Measurements from ENCODE around the gene SLN.

SLN gene

DNA sequence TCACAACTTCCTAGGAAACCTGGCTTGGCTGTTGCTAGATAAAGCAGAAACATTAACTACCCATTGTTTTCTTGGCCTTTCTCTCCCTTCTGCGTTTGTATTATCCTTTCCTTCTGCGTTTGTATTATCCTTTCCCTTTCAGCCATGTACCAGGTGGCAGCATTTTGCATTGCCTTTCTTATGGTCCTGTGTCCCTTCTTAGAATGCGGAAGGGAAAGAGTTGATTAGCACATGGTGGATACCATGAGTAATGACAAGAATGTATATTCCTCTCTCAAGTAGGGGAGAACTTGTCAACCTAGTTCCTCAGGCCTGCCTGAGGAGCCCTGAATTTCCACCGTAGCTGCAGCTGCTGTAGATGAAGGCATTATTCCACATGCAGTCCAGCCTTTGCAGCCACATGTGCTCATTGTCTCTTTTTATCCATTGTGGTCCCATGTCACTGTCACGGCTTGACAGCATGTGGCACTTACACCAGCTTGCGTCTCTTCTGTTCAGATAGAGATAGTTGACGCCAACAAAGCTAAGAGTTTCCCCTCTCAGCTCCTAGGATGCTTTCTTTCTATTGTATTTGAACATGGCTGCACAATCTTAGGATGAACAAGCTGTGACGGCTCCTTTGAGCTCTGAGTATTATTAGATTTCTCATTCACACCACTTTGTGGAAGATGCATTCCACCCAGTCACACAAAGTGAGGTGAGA lies 44.8 kb downstream of the SLN start:
- H4K20me1 ChIP-seq (ENCODE audit: insufficient read depth, low read length), result no peaks in the 10 kb centered on the region
- no peak overlapping the region for H3K27ac ChIP-seq (ENCODE audit: low read length)
- no peak overlapping the region for H3K4me2 ChIP-seq (ENCODE audit: insufficient read depth, low read length)
- no peak for ATAC-seq (ENCODE audit: insufficient read depth, low read depth)
- H3K4me1 ChIP-seq (ENCODE audit: insufficient read depth, low read length), result no peaks in the 10 kb centered on the region
- H3K79me2 ChIP-seq (ENCODE audit: insufficient read depth, low read length), result no peaks in the 10 kb centered on the region
- no peaks in the 10 kb centered on the region for H3K36me3 ChIP-seq (ENCODE audit: insufficient read depth, low read length)
- no peaks in the 10 kb centered on the region for H3K27me3 ChIP-seq (ENCODE audit: insufficient read depth, low read length, poor library complexity)
- TF ChIP-seq, protein P1, sequence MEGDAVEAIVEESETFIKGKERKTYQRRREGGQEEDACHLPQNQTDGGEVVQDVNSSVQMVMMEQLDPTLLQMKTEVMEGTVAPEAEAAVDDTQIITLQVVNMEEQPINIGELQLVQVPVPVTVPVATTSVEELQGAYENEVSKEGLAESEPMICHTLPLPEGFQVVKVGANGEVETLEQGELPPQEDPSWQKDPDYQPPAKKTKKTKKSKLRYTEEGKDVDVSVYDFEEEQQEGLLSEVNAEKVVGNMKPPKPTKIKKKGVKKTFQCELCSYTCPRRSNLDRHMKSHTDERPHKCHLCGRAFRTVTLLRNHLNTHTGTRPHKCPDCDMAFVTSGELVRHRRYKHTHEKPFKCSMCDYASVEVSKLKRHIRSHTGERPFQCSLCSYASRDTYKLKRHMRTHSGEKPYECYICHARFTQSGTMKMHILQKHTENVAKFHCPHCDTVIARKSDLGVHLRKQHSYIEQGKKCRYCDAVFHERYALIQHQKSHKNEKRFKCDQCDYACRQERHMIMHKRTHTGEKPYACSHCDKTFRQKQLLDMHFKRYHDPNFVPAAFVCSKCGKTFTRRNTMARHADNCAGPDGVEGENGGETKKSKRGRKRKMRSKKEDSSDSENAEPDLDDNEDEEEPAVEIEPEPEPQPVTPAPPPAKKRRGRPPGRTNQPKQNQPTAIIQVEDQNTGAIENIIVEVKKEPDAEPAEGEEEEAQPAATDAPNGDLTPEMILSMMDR (IDR thresholded peaks at IDR 0.05; ENCODE audit: borderline replicate concordance, extremely low read depth, low read length, poor library complexity, severe bottlenecking), result no peak
- TF ChIP-seq EZH2 (IDR thresholded peaks at IDR 0.05; ENCODE audit: borderline replicate concordance, low read depth, low read length, severe bottlenecking), result no peak
- H3K9me3 ChIP-seq (ENCODE audit: insufficient read depth, low read length, severe bottlenecking), result no peaks in the 10 kb centered on the region
- H3K4me3 ChIP-seq (ENCODE audit: low read depth in 1 of 2, low read length in 2 of 2), result no peak overlapping the region
- DNase-seq, result no peak
- no peak overlapping the region for H3K9ac ChIP-seq (ENCODE audit: low read depth, low read length)
- no peak overlapping the region for H2AFZ ChIP-seq (ENCODE audit: low read depth, low read length)

DNA sequence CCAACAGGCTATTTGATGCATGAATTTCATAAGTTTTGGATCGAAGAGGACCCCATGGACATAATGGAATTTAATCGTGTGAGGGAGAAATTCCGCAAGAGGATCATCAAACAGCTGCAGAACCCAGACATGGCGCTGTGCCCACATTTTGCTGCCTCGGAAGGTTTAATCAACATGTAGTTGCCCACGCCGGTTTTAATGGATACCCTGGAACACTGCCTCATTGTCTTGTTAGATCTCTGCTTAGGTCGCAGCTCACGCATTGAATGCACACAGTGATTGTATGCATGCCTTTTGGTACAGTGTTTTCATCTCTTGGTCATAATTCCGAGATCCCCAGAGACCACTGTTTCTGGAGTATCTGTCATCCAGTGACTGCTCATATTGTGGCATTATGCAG lies 46.8 kb downstream of the SLN start:
- Histone ChIP-seq H3K4me1 (ENCODE audit: insufficient read depth, low read length) (no peaks in the 10 kb centered on the region), H2AFZ (ENCODE audit: low read depth, low read length) (no peak overlapping the region), H3K9me3 (ENCODE audit: insufficient read depth, low read length, severe bottlenecking) (no peaks in the 10 kb centered on the region), H3K27me3 (ENCODE audit: insufficient read depth, low read length, poor library complexity) (no peaks in the 10 kb centered on the region), H3K36me3 (ENCODE audit: insufficient read depth, low read length) (no peaks in the 10 kb centered on the region), H3K79me2 (ENCODE audit: insufficient read depth, low read length) (no peaks in the 10 kb centered on the region), H3K9ac (ENCODE audit: low read depth, low read length) (no peak overlapping the region), H3K4me3 (ENCODE audit: low read depth in 1 of 2, low read length in 2 of 2) (no peak overlapping the region), H3K4me2 (ENCODE audit: insufficient read depth, low read length) (no peak overlapping the region), H3K27ac (ENCODE audit: low read length) (no peak overlapping the region), H4K20me1 (ENCODE audit: insufficient read depth, low read length) (no peaks in the 10 kb centered on the region)
- TF ChIP-seq, protein P1 (IDR thresholded peaks at IDR 0.05; ENCODE audit: borderline replicate concordance, extremely low read depth, low read length, poor library complexity, severe bottlenecking), result no peak
- TF ChIP-seq EZH2 (IDR thresholded peaks at IDR 0.05; ENCODE audit: borderline replicate concordance, low read depth, low read length, severe bottlenecking), result no peak
- DNase-seq (no peak), ATAC-seq (ENCODE audit: insufficient read depth, low read depth) (no peak)

DNA sequence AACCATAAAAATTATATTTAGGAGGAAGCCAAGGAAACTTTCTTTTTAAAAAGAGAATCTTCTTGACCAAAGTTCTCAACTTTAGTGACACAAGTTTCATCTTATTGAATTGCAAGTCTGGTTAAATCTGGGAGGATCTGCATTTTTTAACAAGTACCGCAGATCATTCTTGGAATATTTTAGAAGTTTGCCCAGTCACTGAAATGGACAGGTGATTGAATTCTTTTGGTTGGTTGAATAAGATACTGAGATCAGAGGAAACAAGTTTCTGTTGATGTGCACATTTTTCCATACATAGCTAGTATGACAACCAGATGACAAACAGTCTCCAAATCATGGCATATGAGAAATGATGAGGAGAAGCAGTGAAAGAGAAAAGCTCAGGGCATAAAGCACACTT lies 50.2 kb downstream of the SLN start:
- no peak for TF ChIP-seq EZH2 (IDR thresholded peaks at IDR 0.05; ENCODE audit: borderline replicate concordance, low read depth, low read length, severe bottlenecking)
- TF ChIP-seq, protein P1 (IDR thresholded peaks at IDR 0.05; ENCODE audit: borderline replicate concordance, extremely low read depth, low read length, poor library complexity, severe bottlenecking), result no peak
- no peaks in the 10 kb centered on the region for H4K20me1 ChIP-seq (ENCODE audit: insufficient read depth, low read length)
- H3K4me1 ChIP-seq (ENCODE audit: insufficient read depth, low read length), result no peaks in the 10 kb centered on the region
- no peak overlapping the region for H3K9ac ChIP-seq (ENCODE audit: low read depth, low read length)
- no peaks in the 10 kb centered on the region for H3K9me3 ChIP-seq (ENCODE audit: insufficient read depth, low read length, severe bottlenecking)
- no peak overlapping the region for H3K27ac ChIP-seq (ENCODE audit: low read length)
- H3K27me3 ChIP-seq (ENCODE audit: insufficient read depth, low read length, poor library complexity), result no peaks in the 10 kb centered on the region
- no peak overlapping the region for H3K4me2 ChIP-seq (ENCODE audit: insufficient read depth, low read length)
- no peak for DNase-seq
- no peak overlapping the region for H2AFZ ChIP-seq (ENCODE audit: low read depth, low read length)
- no peak for ATAC-seq (ENCODE audit: insufficient read depth, low read depth)
- H3K79me2 ChIP-seq (ENCODE audit: insufficient read depth, low read length), result no peaks in the 10 kb centered on the region
- no peaks in the 10 kb centered on the region for H3K36me3 ChIP-seq (ENCODE audit: insufficient read depth, low read length)
- no peak overlapping the region for H3K4me3 ChIP-seq (ENCODE audit: low read depth in 1 of 2, low read length in 2 of 2)
